GM21423 (cell line): Measurements from ENCODE around the gene CNTN4.

Source experiments
- ATAC-seq: cut with Tn5 transposase; IDR thresholded peaks from one replicate; pipeline ENCODE4 v1.9.1; 2021; ENCODE audit warnings: mild to moderate bottlenecking, moderate library complexity; ENCODE audit not compliant: unreplicated experiment

Gene CNTN4

GRCh38 chr3:2849092-2849491 is 750.4 kb downstream of the CNTN4 start:
- no peak for ATAC-seq

GRCh38 chr3:2850701-2851100 is 752.0 kb downstream of the CNTN4 start:
- ATAC-seq: no peak

- no peak for ATAC-seq
Observed at GRCh38 chr3:2851361-2851760, 752.7 kb downstream of the CNTN4 start.

GRCh38 chr3:2851835-2852234 is 753.2 kb downstream of the CNTN4 start:
- no peak for ATAC-seq

- no peak for ATAC-seq
Observed at GRCh38 chr3:2853651-2854050, 755.0 kb downstream of the CNTN4 start.

GRCh38 chr3:2856138-2857133 is 757.8 kb downstream of the CNTN4 start:
- ATAC-seq: no peak

- ATAC-seq: no peak
Observed at GRCh38 chr3:2860626-2861025, 762.0 kb downstream of the CNTN4 start.

- no peak for ATAC-seq
Observed at GRCh38 chr3:2861120-2861519, 762.5 kb downstream of the CNTN4 start.

- ATAC-seq: no peak
Observed at GRCh38 chr3:2861920-2862319, 763.3 kb downstream of the CNTN4 start.

GRCh38 chr3:2862366-2862765 is 763.7 kb downstream of the CNTN4 start:
- no peak for ATAC-seq

- ATAC-seq: no peak
Observed at GRCh38 chr3:2863127-2863526, 764.5 kb downstream of the CNTN4 start.

- ATAC-seq: no peak
Observed at GRCh38 chr3:2869905-2870304, 771.2 kb downstream of the CNTN4 start.

GRCh38 chr3:2870724-2871333 is 772.2 kb downstream of the CNTN4 start:
- peak; percentile 56 for ATAC-seq

- no peak for ATAC-seq
Observed at GRCh38 chr3:2872884-2873283, 774.2 kb downstream of the CNTN4 start.

GRCh38 chr3:2873986-2874385 is 775.3 kb downstream of the CNTN4 start:
- ATAC-seq: no peak

- ATAC-seq: no peak
Observed at GRCh38 chr3:2875699-2876098, 777.0 kb downstream of the CNTN4 start.

GRCh38 chr3:2876362-2876761 is 777.7 kb downstream of the CNTN4 start:
- no peak for ATAC-seq

GRCh38 chr3:2879023-2879422 is 780.4 kb downstream of the CNTN4 start:
- ATAC-seq: no peak

GRCh38 chr3:2879587-2879986 is 780.9 kb downstream of the CNTN4 start:
- no peak for ATAC-seq

GRCh38 chr3:2880218-2880756 is 781.6 kb downstream of the CNTN4 start:
- no peak for ATAC-seq

- no peak for ATAC-seq
Observed at GRCh38 chr3:2883283-2883682, 784.6 kb downstream of the CNTN4 start.

- no peak for ATAC-seq
Observed at GRCh38 chr3:2888592-2888991, 789.9 kb downstream of the CNTN4 start.
